Measurements from ENCODE around the gene CORO1A.
"Not testable (repeated sequence)": the region's sequence is repeated elsewhere in the genome, so short reads cannot be mapped to it uniquely, and the experiment has no call there.

DNA sequence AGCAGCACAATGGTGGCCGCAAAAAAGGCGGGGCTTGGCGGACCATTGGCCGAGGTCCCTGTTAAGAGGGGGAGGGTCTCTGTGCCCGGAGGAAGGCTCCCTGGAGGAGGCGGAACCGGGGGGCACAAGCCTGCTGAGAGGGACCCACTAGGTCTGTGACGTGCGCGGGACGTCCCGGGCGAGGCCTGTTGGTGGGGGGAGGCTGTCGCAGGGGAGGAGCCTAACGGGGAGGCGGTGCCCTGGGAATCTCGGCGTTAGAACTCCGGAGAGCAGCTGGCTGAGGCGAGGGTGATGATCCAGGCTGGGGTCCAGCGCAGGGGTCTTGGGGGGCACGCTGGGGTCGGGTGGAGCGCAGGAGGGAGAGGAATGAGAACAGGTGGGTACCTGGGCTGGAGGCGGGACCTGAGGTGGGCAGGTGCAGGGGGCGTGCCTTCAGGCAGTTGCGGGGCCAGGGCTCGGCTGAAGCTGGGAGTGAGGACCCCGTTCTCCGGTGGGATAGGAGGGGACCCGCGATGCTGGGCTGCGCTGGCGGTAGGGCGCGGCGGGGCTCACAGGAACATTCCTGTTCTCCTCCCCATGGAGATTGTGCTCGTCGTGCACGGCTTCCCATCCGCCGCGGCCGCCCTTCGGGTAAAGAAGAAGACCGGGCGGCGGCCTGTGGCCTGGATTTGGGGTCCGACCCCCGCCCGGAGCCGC, 22.3 kb downstream of the CORO1A start:
- TF ChIP-seq, protein P1, sequence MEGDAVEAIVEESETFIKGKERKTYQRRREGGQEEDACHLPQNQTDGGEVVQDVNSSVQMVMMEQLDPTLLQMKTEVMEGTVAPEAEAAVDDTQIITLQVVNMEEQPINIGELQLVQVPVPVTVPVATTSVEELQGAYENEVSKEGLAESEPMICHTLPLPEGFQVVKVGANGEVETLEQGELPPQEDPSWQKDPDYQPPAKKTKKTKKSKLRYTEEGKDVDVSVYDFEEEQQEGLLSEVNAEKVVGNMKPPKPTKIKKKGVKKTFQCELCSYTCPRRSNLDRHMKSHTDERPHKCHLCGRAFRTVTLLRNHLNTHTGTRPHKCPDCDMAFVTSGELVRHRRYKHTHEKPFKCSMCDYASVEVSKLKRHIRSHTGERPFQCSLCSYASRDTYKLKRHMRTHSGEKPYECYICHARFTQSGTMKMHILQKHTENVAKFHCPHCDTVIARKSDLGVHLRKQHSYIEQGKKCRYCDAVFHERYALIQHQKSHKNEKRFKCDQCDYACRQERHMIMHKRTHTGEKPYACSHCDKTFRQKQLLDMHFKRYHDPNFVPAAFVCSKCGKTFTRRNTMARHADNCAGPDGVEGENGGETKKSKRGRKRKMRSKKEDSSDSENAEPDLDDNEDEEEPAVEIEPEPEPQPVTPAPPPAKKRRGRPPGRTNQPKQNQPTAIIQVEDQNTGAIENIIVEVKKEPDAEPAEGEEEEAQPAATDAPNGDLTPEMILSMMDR (IDR thresholded peaks at IDR 0.05; ENCODE audit: insufficient read depth, low read depth, low read length): not testable (repeated sequence)
- TF ChIP-seq EZH2 (IDR thresholded peaks at IDR 0.05; ENCODE audit: insufficient read depth, low read length): not testable (repeated sequence)
